Prostate gland (tissue), 2 donors: ENCODE measurements around the gene BTBD9. TPM values are rescaled to one million over a fixed set of nuclear protein-coding genes. Genes with fewer than 3 reads are reported as not detected.

Experiments used
- DNase-seq: peaks from one replicate; pipeline ENCODE4 v3.0.0-alpha.2; 2019; ENCODE audit warnings: low spot score
- H3K27ac ChIP-seq, 2 donors: fragments of 200-600 bp; sonication (generic); 2 replicates each; pipeline ENCODE4 v1.5.1; 2017 to 2019
- H3K27me3 ChIP-seq: fragments of 200-600 bp; sonication (generic); replicated peaks from 2 replicates; pipeline ENCODE4 v1.5.1; 2019; ENCODE audit not compliant: insufficient read depth
- H3K36me3 ChIP-seq, 2 donors: fragments of 200-600 bp; sonication (generic); 1 replicate in 1 of 2; 2 replicates in 1 of 2; pipeline versions ENCODE4 v1.5.1 to v1.8.1; 2017 to 2019
- H3K4me1 ChIP-seq: fragments of 200-600 bp; sonication (generic); replicated peaks from 2 replicates; pipeline ENCODE4 v1.5.1; 2019
- H3K4me3 ChIP-seq, 2 donors: fragments of 200-600 bp; sonication (generic); 2 replicates each; pipeline ENCODE4 v1.5.1; 2017 to 2019
- H3K9me3 ChIP-seq: fragments of 200-600 bp; sonication (generic); 2 replicates; pipeline ENCODE4 v1.5.1; 2017
- CTCF ChIP-seq, 4 experiments: fragments of 200-600 bp in 2 of 4; fragments of 450-650 bp in 2 of 4; sonication (generic) in 2 of 4; IDR thresholded peaks; 1 replicate in 3 of 4; 2 replicates in 1 of 4; pipeline ENCODE4 v1.5.1; 2016 to 2019; ENCODE audit warnings: antibody characterized with exemption in 4 of 4, mild to moderate bottlenecking in 2 of 4, moderate library complexity in 2 of 4
- POLR2A ChIP-seq: fragments of 450-650 bp; IDR thresholded peaks from one replicate; pipeline ENCODE4 v1.6.1; 2016; ENCODE audit warnings: antibody characterized with exemption, mild to moderate bottlenecking
- POLR2AphosphoS5 ChIP-seq: sonication (generic); formaldehyde crosslinking; IDR thresholded peaks from one replicate; pipeline ENCODE4 v1.6.1; 2017; ENCODE audit warnings: antibody characterized with exemption
- WGBS: methylation state at CpG from one replicate; pipeline ENCODE4 v1.1.5; 2018; 5-methylcytosine and 5-hydroxymethylcytosine counted together
- intact Hi-C: fragments of 100-400 bp; cut with DNase I; formaldehyde crosslinking; loops from one replicate; pipeline ENCODE4 v1.14.2; 2022
- total RNA-seq, 2 donors: library from RNA; depleted of rRNA; stranded (reverse); fragments of >200 nt; gene quantifications; one replicate each; pipeline ENCODE4 v1.1.0, GENCODE V29; 2016

Gene BTBD9
- total RNA-seq, 2 donors from 2014 or later = 11.2 to 17.4 TPM

DNA sequence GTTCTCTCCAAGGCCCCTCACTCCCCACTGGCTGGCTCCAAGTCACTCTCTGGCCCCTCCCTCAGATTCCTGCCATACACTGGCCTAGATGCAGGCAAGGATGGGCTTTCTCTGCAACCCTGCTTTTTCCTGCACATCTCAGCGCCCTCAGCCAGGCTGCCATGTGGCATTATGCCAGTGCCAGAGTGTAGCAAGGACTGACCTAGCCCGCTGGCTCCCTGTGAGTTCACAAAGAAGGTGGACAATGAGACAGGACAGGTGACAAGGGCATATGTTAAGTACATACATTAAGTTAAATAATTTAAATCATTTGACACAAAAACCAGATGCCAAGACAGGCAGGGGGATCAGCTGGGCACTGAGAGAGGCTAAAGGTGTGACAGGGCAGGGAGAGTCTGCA lies 425.6 kb downstream of the BTBD9 start:
- WGBS = 91% methylated on average over 2 of the region's 2 CpGs

DNA sequence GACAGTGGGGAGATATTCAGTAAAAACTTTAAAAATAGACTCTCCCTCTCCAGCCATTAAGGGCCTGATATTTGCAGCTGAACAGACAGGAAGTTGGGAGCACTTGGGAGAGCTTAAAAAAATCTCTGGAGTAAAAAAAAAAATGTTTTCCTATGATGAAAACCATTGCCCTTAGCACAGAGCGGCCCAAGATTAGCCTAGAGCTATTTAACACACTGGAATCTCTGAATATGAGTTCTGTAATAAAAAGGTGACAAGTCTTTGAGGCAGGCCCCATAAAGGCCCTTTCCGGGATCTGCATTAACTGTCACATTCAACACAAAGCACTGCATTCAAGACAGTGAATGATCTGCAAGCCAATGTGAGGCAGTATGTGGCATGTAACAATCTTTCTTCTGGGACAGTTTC lies 426.5 kb downstream of the BTBD9 start:
- Histone ChIP-seq H3K27me3 (no peaks in the 10 kb centered on the region), H3K9me3 (no peaks in the 10 kb centered on the region), H3K36me3 (no peaks in the 10 kb centered on the region), H3K4me3 (no peak overlapping the region), H3K4me1 (no peaks in the 10 kb centered on the region), H3K27ac (peak overlapping the region; percentile 3 to 9)
- 39% methylated on average over 2 of the region's 2 CpGs for WGBS
- DNase-seq = no peak
- intact Hi-C loops = no loop called here
- TF ChIP-seq POLR2AphosphoS5 = no peak
- no peak for TF ChIP-seq CTCF (IDR thresholded peaks at IDR 0.05)
- no peak for TF ChIP-seq POLR2A

More for the DNA sequence above, 425.6 kb downstream of the BTBD9 start:
- DNase-seq = no peak
- no peaks in the 10 kb centered on the region for H3K36me3 ChIP-seq
- no peak overlapping the region for H3K4me3 ChIP-seq
- no peaks in the 10 kb centered on the region for H3K4me1 ChIP-seq
- intact Hi-C loops = no loop called here
- TF ChIP-seq POLR2A = no peak
- TF ChIP-seq CTCF (IDR thresholded peaks at IDR 0.05) = no peak
- TF ChIP-seq POLR2AphosphoS5 = no peak
- H3K27me3 ChIP-seq = no peaks in the 10 kb centered on the region
- no peaks in the 10 kb centered on the region for H3K9me3 ChIP-seq
- no peak overlapping the region for H3K27ac ChIP-seq

GRCh38 chr6:38212579-38212978 lies 427.1 kb downstream of the BTBD9 start:
- TF ChIP-seq POLR2AphosphoS5 (peak; percentile 20), CTCF (IDR thresholded peaks at IDR 0.05) (no peak)
- H3K27ac ChIP-seq = peak overlapping the region in 1 of 2 donors; percentile 3
- DNase-seq = no peak

DNA sequence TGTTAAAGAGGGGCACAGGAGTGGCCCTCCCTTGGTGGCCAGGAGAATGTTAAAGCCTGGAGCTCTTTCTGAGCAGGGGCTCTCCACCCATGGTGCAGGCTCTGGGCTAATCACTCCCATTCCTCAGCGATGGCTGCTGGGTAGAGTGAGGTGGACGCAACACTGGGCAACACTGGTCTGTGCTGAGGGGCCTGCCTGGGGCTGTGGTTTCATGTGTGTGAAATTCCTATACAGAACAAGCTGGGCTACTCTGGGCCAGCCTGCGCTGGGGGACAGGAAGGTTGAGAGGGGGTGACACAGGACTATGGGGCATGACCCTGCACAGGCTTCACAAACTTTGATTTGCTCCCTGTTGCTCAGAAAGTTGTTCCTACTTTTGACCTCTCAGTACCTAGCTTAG lies 427.6 kb downstream of the BTBD9 start:
- Histone ChIP-seq H3K9me3 (no peaks in the 10 kb centered on the region), H3K4me3 (no peak overlapping the region), H3K36me3 (no peaks in the 10 kb centered on the region), H3K4me1 (no peaks in the 10 kb centered on the region), H3K27ac (peak overlapping the region in 1 of 2 donors; percentile 3), H3K27me3 (no peaks in the 10 kb centered on the region)
- no peak for DNase-seq
- 96% methylated on average over 3 of the region's 3 CpGs for WGBS
- intact Hi-C loops = no loop called here
- no peak for TF ChIP-seq POLR2AphosphoS5

More at GRCh38 chr6:38212579-38212978, 427.1 kb downstream of the BTBD9 start:
- Histone ChIP-seq H3K27me3 (no peaks in the 10 kb centered on the region), H3K36me3 (no peaks in the 10 kb centered on the region), H3K4me3 (no peak overlapping the region), H3K9me3 (no peaks in the 10 kb centered on the region), H3K4me1 (no peaks in the 10 kb centered on the region)
- intact Hi-C loops = no loop called here
- 46% methylated on average over 5 of the region's 5 CpGs for WGBS

DNA sequence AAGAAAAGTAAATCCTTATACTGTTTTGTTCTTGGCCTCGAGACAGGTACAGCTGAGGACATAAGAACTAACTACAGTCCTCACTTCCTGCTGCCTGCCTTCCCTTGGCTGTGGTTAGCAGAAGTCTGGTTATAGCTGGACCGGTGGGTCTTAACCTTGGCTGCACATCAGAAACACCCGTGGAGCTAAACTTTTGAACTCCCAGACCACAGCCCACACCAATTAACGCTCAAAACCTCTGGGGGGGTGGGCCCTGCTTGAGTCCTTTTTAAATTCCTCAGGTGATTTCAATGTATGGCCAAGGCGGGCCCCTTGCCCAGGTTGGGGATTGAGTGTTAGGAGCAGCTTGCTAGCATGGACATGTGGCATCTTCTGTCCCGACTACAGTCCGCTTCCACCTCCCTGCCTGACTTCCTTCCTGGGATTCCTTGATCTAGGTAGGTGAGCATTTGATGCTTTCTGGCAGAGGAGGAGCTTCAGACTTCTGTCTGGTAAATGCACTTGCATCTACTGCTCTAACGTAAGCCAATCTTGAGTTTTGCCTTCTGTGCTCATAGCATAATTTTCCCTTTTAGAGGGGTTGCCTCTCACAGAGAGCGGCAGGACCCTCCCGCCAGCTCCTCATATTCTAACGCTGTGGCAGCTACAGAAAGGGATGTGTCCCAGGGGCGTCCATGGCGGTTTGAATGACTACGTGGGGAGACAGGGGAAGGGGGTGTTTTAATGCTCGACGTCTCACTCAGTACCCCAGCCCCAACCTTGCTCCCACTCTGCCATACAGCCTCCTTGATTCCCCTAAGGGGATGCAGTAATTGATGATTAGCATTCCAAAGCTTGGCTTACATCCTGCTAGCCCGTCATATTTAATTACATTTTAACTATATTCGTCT lies 430.1 kb downstream of the BTBD9 start:
- no peak for DNase-seq
- WGBS = 55% methylated on average over 18 of the region's 18 CpGs
- Histone ChIP-seq H3K4me1 (no peaks in the 10 kb centered on the region), H3K27ac (no peak overlapping the region), H3K36me3 (no peaks in the 10 kb centered on the region), H3K27me3 (no peaks in the 10 kb centered on the region), H3K4me3 (no peak overlapping the region), H3K9me3 (no peaks in the 10 kb centered on the region)
- TF ChIP-seq POLR2A (no peak), CTCF (IDR thresholded peaks at IDR 0.05) (no peak), POLR2AphosphoS5 (no peak)
- intact Hi-C loops = no loop called here
